A549 (cell line): Measurements from ENCODE around the gene DNAJC5. TPM values are rescaled to one million over a fixed set of nuclear protein-coding genes. Genes with fewer than 3 reads are reported as not detected.

Experiments
- ATAC-seq, 2 experiments: fragments of 200-7000 bp in 1 of 2; fragments of >200 bp in 1 of 2; cut with Nextera tagmentation in 1 of 2; cut with Tn5 transposase in 1 of 2; 3 replicates each; pipeline versions ENCODE4 v1.8.0 to v1.9.1; 2018 to 2020; ENCODE audit warnings: mild to moderate bottlenecking in 1 of 2, moderate library complexity in 1 of 2
- CTCF ChIA-PET: fragments of 300-600 bp; sonication (Branson Sonifier 250); formaldehyde crosslinking; extraction: SDS; loops from one replicate; lab custom pipeline; 2021; ENCODE audit warnings: antibody characterized with exemption, inconsistent platforms; lab: Yijun Ruan, JAX
- POLR2A ChIA-PET: fragments of 350-600 bp; formaldehyde crosslinking; extraction: SDS; loops from one replicate; lab custom pipeline; 2021; ENCODE audit warnings: antibody characterized with exemption, inconsistent platforms; lab: Yijun Ruan, JAX
- DNase-seq, 2 experiments: peaks; one replicate each; pipeline versions ENCODE4 v3.0.0 to v3.0.0-alpha.2; 2011 to 2016; ENCODE audit warnings: low read depth in 1 of 2, low spot score in 1 of 2
- FAIRE-seq: peaks from 2 replicates; lab custom pipeline; 2011; peaks lifted over from hg19 to GRCh38; lab: Jason Lieb, UNC
- H3K27ac ChIP-seq, 2 experiments: fragments of >200 bp; sonication (Bioruptor Twin); formaldehyde crosslinking; 3 replicates each; pipeline ENCODE4 v1.5.1; 2016 to 2017
- H3K4me1 ChIP-seq: fragments of >200 bp; sonication (Bioruptor Twin); formaldehyde crosslinking; 3 replicates; pipeline ENCODE4 v1.6.1; 2016
- H3K4me2 ChIP-seq: fragments of >200 bp; sonication (Bioruptor Twin); formaldehyde crosslinking; 3 replicates; pipeline ENCODE4 v1.6.1; 2016
- H3K4me3 ChIP-seq: fragments of >200 bp; sonication (Bioruptor Twin); formaldehyde crosslinking; 3 replicates; pipeline ENCODE4 v1.5.1; 2016
- H3K9me3 ChIP-seq: fragments of >200 bp; sonication (Bioruptor Twin); formaldehyde crosslinking; 3 replicates; pipeline ENCODE4 v1.6.1; 2016
- BCL3 ChIP-seq: fragments of >200 bp; sonication (Bioruptor Twin); formaldehyde crosslinking; IDR thresholded peaks from 3 replicates; pipeline ENCODE4 v1.6.1; 2016
- BHLHE40 ChIP-seq: IDR thresholded peaks from 2 replicates; pipeline ENCODE4 v1.6.1; 2012; ENCODE audit warnings: low read depth, low read length, inconsistent platforms
- CBX8 ChIP-seq: fragments of 200-600 bp; sonication (generic); IDR thresholded peaks from 2 replicates; pipeline ENCODE4 v1.6.1; 2016
- CHD2 ChIP-seq: fragments of 150-350 bp; IDR thresholded peaks from 2 replicates; pipeline ENCODE4 v1.6.1; 2014; ENCODE audit warnings: low read length; ENCODE audit not compliant: partially characterized antibody
- E2F6 ChIP-seq: IDR thresholded peaks from 2 replicates; pipeline ENCODE4 v1.6.1; 2012; ENCODE audit warnings: low read depth, borderline replicate concordance
- EHF ChIP-seq: fragments of 250-450 bp; sonication (Bioruptor Pico); IDR thresholded peaks from 2 replicates; pipeline ENCODE4 v1.5.0; 2020; ENCODE audit warnings: mild to moderate bottlenecking
- ELK1 ChIP-seq: fragments of 150-350 bp; IDR thresholded peaks from 2 replicates; pipeline ENCODE4 v1.6.1; 2014; ENCODE audit warnings: low read depth, mild to moderate bottlenecking, low read length
- ESRRA ChIP-seq: fragments of 150-350 bp; IDR thresholded peaks from 2 replicates; pipeline ENCODE4 v1.6.1; 2014; ENCODE audit warnings: mild to moderate bottlenecking, low read length, borderline replicate concordance
- HOXA7 ChIP-seq: fragments of 250-450 bp; sonication (Bioruptor Pico); IDR thresholded peaks from 2 replicates; pipeline ENCODE4 v1.5.0; 2020; ENCODE audit warnings: mild to moderate bottlenecking, moderate library complexity
- HOXB5 ChIP-seq: fragments of 250-450 bp; sonication (Bioruptor Pico); IDR thresholded peaks from 2 replicates; pipeline ENCODE4 v1.5.0; 2020; ENCODE audit warnings: mild to moderate bottlenecking, moderate library complexity
- JUN ChIP-seq, 2 experiments: fragments of >200 bp; sonication (Bioruptor Twin); formaldehyde crosslinking; IDR thresholded peaks; 2 replicates in 1 of 2; 3 replicates in 1 of 2; pipeline ENCODE4 v1.6.1; 2016 to 2017
- JUNB ChIP-seq: fragments of >200 bp; sonication (Bioruptor Twin); formaldehyde crosslinking; IDR thresholded peaks from 2 replicates; pipeline ENCODE4 v1.6.1; 2016
- MAZ ChIP-seq: fragments of 150-350 bp; IDR thresholded peaks from 2 replicates; pipeline ENCODE4 v1.6.1; 2014; ENCODE audit warnings: antibody characterized with exemption, low read depth, low read length, borderline replicate concordance
- MYC ChIP-seq: IDR thresholded peaks from 2 replicates; pipeline ENCODE4 v1.6.1; 2012; ENCODE audit warnings: mild to moderate bottlenecking, inconsistent platforms, low read length, improper control_type of control experiment, borderline replicate concordance
- RAD21 ChIP-seq, 2 experiments: fragments of >200 bp in 1 of 2; sonication (Bioruptor Twin) in 1 of 2; formaldehyde crosslinking in 1 of 2; IDR thresholded peaks in 1 of 2; conservative IDR thresholded peaks in 1 of 2; 2 replicates in 1 of 2; 3 replicates in 1 of 2; pipeline ENCODE4 v1.6.1; 2012 to 2018; ENCODE audit warnings: inconsistent platforms in 1 of 2
- RARB ChIP-seq: fragments of 250-450 bp; sonication (Bioruptor Pico); IDR thresholded peaks from 2 replicates; pipeline ENCODE4 v1.8.0; 2021; ENCODE audit warnings: mild to moderate bottlenecking, moderate library complexity
- RFX5 ChIP-seq: fragments of 450-650 bp; IDR thresholded peaks from 2 replicates; pipeline ENCODE4 v1.7.1; 2014; ENCODE audit warnings: antibody characterized with exemption, mild to moderate bottlenecking, moderate library complexity
- RNF2 ChIP-seq: fragments of 200-600 bp; sonication (generic); IDR thresholded peaks from 2 replicates; pipeline ENCODE4 v1.6.1; 2016; ENCODE audit warnings: low read depth, mild to moderate bottlenecking, antibody characterized with exemption, moderate library complexity, borderline replicate concordance
- SREBF2 ChIP-seq: fragments of 450-650 bp; IDR thresholded peaks from 2 replicates; pipeline ENCODE4 v1.6.1; 2014; ENCODE audit warnings: mild to moderate bottlenecking, moderate library complexity
- TFCP2L1 ChIP-seq: fragments of 250-450 bp; sonication (Bioruptor Pico); IDR thresholded peaks from 2 replicates; pipeline ENCODE4 v1.5.0; 2021; ENCODE audit warnings: mild to moderate bottlenecking
- ZNF302 ChIP-seq: fragments of 250-450 bp; sonication (Bioruptor Pico); IDR thresholded peaks from 2 replicates; pipeline ENCODE4 v1.9.0; 2021; ENCODE audit warnings: inconsistent platforms, mild to moderate bottlenecking, moderate library complexity
- WGBS: methylation state at CpG from one replicate; pipeline ENCODE4 v1.1.6; 2017; ENCODE audit errors: missing lambda C conversion rate; 5-methylcytosine and 5-hydroxymethylcytosine counted together
- polyA plus RNA-seq, 4 experiments: library from polyadenylated mRNA; depleted of rRNA in 3 of 4; stranded (reverse); fragments of >200 nt; fragmentation: RNase III in 1 of 4; extraction: RNeasy Plus Mini Kit Qiagen cat#74134 plus additional on column Dnase treatment in 1 of 4; gene quantifications; 2 replicates in 3 of 4; 3 replicates in 1 of 4; pipeline ENCODE4 v1.2.3, GENCODE V29; 2011 to 2017

DNAJC5 gene
- polyA plus RNA-seq, 2 of the 4 experiments (the other 2 are of a cell fraction) = 20.4 to 23.2 TPM

GRCh38 chr20:63944078-63944941 is 49.4 kb downstream of the DNAJC5 start:
- POLR2A ChIA-PET = interaction anchor here (0.7 kb wide), 1 partner anchor 13 kb away, joined by 3 read pairs; no protein-coding TSS in a partner anchor
- no peak for FAIRE-seq

DNA sequence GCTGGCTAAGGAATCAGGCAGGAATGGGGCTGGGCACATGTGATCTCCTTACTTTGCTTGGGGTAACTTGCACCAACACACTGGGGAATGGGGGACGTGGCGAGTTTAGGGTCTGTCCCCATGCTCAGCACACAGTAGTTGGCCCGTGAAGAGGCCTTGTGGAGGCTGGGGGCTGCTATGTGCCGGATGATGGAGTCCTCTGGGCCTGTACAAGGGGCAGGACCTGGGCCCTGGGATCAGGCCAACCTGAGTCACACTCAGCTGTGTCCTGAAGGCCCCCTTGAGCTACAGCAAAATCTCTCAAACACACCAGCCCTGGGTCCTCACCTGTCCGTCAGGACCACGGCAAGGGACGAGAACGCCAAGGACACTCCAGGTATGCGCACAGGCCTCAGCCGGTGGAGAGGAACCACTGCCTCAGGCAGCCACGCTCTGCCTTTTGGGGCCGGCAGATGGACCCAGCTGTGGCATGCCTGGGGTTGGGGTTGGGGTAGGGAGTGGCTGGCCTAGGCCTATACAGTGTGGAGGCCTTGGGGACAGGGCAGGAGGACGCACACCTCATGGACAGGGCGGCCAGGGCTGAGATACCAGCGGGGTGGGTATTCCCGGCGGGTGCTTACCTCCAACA is 50.2 kb downstream of the DNAJC5 start:
- ChIA-PET CTCF (interaction anchor here (0.7 to 2.0 kb wide), 5 partner anchors 10 to 408 kb away, joined by 3 to 7 read pairs (median 3); partner anchors contain the start of gene UCKL1), POLR2A (no interaction called here)
- peaks cover 21% of the 10 kb centered on the region for H3K4me1 ChIP-seq
- TF ChIP-seq HOXB5 (CRISPR knock-in tag) (no peak), JUN (IDR thresholded peaks at IDR 0.05) (no peak), MYC (no peak), ESRRA (no peak), BHLHE40 (no peak), RARB (no peak), ELK1 (no peak), MAZ (no peak), RFX5 (no peak), RNF2 (no peak), HOXA7 (CRISPR knock-in tag) (no peak), CHD2 (no peak), RAD21 (conservative IDR thresholded peaks at IDR 0.05 in 1 of 2, IDR thresholded peaks at IDR 0.05 in 1 of 2) (no peak)
- ATAC-seq = no peak
- no peak overlapping the region for H3K4me2 ChIP-seq
- DNase-seq = no peak
- no peak overlapping the region for H3K4me3 ChIP-seq
- H3K9me3 ChIP-seq = no peaks in the 10 kb centered on the region
- WGBS = 93% methylated on average over 17 of the region's 17 CpGs
- no peak overlapping the region for H3K27ac ChIP-seq
- FAIRE-seq = no peak

More at GRCh38 chr20:63944078-63944941, 49.4 kb downstream of the DNAJC5 start:
- no peaks in the 10 kb centered on the region for H3K9me3 ChIP-seq
- no peak overlapping the region for H3K4me2 ChIP-seq
- H3K27ac ChIP-seq = no peak overlapping the region
- ATAC-seq = no peak
- WGBS = 93% methylated on average over 25 of the region's 35 CpGs
- CTCF ChIA-PET = interaction anchor here (1.2 to 2.0 kb wide), 6 partner anchors 11 to 177 kb away, joined by 3 to 8 read pairs (median 3); partner anchors contain the start of gene UCKL1
- H3K4me3 ChIP-seq = no peak overlapping the region
- H3K4me1 ChIP-seq = peaks cover 14% of the 10 kb centered on the region
- no peak for TF ChIP-seq JUNB
- TF ChIP-seq TFCP2L1 (CRISPR knock-in tag) = no peak
- no peak for TF ChIP-seq E2F6
- TF ChIP-seq BCL3 = no peak
- no peak for TF ChIP-seq ZNF302
- no peak for TF ChIP-seq CHD2
- no peak for TF ChIP-seq EHF
- TF ChIP-seq CBX8 = no peak
- no peak for TF ChIP-seq SREBF2
- TF ChIP-seq ELK1 = no peak
- no peak for DNase-seq
